ENCODE data around the gene TAB3. TPM values are rescaled to one million over a fixed set of nuclear protein-coding genes. Genes with fewer than 3 reads are reported as not detected.

The TAB3 gene
- total RNA-seq: 20.1 and 31.0 TPM in 2 replicates

- peak; percentile 93 for DNase-seq (ENCODE audit: low read depth)
Observed at GRCh38 chrX:30889147-30890140, at the start of gene TAB3. Gene TAB3 (minus strand): TSS chrX:30889254. CDS start chrX:30859588, 29,666 bp downstream.

GRCh38 chrX:30938295-30938694 is 49.2 kb upstream of the TAB3 start:
- peak; percentile 22 for DNase-seq (ENCODE audit: low read depth)

GRCh38 chrX:30935985-30936384 is 46.9 kb upstream of the TAB3 start:
- DNase-seq (ENCODE audit: low read depth): peak; percentile 28

- DNase-seq (ENCODE audit: low read depth): peak; percentile 24
Observed at GRCh38 chrX:30931920-30932319, 42.9 kb upstream of the TAB3 start.

GRCh38 chrX:30930679-30931078 is 41.6 kb upstream of the TAB3 start:
- DNase-seq (ENCODE audit: low read depth): no peak

- no peak for DNase-seq (ENCODE audit: low read depth)
Observed at GRCh38 chrX:30930143-30930542, 41.1 kb upstream of the TAB3 start.

GRCh38 chrX:30920271-30920670 is 31.2 kb upstream of the TAB3 start:
- no peak for DNase-seq (ENCODE audit: low read depth)

GRCh38 chrX:30918480-30918879 is 29.4 kb upstream of the TAB3 start:
- no peak for DNase-seq (ENCODE audit: low read depth)

- no peak for DNase-seq (ENCODE audit: low read depth)
Observed at GRCh38 chrX:30913492-30913891, 24.4 kb upstream of the TAB3 start.

GRCh38 chrX:30910124-30910860 is 21.2 kb upstream of the TAB3 start:
- no peak for DNase-seq (ENCODE audit: low read depth)

- peak; percentile 78 for DNase-seq (ENCODE audit: low read depth)
Observed at GRCh38 chrX:30906726-30907125, 17.7 kb upstream of the TAB3 start.

- DNase-seq (ENCODE audit: low read depth): no peak
Observed at GRCh38 chrX:30905321-30905720, 16.3 kb upstream of the TAB3 start.

- DNase-seq (ENCODE audit: low read depth): no peak
Observed at GRCh38 chrX:30904632-30905031, 15.6 kb upstream of the TAB3 start.

GRCh38 chrX:30904186-30904585 is 15.1 kb upstream of the TAB3 start:
- DNase-seq (ENCODE audit: low read depth): no peak

GRCh38 chrX:30900227-30900626 is 11.2 kb upstream of the TAB3 start:
- no peak for DNase-seq (ENCODE audit: low read depth)

- no peak for DNase-seq (ENCODE audit: low read depth)
Observed at GRCh38 chrX:30898886-30899285, 9.8 kb upstream of the TAB3 start.

GRCh38 chrX:30895370-30895769 is 6.3 kb upstream of the TAB3 start:
- peak; percentile 74 for DNase-seq (ENCODE audit: low read depth)

GRCh38 chrX:30893206-30893605 is 4.2 kb upstream of the TAB3 start:
- peak; percentile 27 for DNase-seq (ENCODE audit: low read depth)

- DNase-seq (ENCODE audit: low read depth): peak; percentile 36
Observed at GRCh38 chrX:30892591-30892990, 3.5 kb upstream of the TAB3 start.

GRCh38 chrX:30888526-30889146 is 418 bp downstream of the TAB3 start:
- DNase-seq (ENCODE audit: low read depth): no peak

- DNase-seq (ENCODE audit: low read depth): no peak
Observed at GRCh38 chrX:30887721-30888120, 1.3 kb downstream of the TAB3 start.

- no peak for DNase-seq (ENCODE audit: low read depth)
Observed at GRCh38 chrX:30887288-30887687, 1.8 kb downstream of the TAB3 start.

Data from renal cortical epithelial cell (primary cell).